NCI-H1417 (cell line): ENCODE results near the gene B3GALT4.
A peak's percentile ranks its signal among the peaks of the same experiment; 100 is the strongest.

Experiments used
- DNase-seq, 3 experiments: peaks; one replicate each; lab custom pipeline; 2025; lab: John Stamatoyannopoulos, UW

The B3GALT4 gene

DNA sequence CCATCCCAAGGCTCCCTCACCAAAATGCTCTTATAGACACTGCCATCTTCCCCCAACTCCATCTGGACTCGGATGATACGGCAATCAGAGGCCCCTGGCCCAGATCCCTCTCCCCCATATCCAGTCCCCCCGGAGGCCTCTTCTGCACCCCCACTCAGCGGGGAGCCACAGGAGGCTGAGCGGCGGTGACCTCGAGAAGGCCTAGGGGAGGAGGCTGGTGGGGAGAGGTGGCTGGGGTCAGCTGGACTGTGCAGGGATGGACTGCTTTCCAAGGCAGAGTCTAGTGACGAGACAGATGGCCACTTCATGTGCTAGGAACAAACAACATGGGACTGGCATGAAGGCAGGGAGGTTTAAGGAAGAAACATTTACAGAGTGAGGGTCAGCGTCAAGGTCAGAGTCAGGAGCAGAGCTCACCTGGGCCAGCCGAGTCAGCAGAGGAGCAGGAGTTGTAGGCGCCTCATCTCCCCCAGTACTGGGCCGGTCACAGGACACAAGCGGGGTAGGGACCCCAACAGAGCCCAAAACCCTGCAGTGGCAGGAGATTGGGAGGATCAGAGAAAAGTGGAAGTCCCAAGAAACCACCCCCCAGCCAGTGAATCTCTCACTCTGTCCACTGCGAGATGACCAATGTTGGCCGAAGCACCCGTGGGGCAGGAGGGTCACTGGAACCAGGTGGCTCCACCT, 16.2 kb downstream of the B3GALT4 start:
- no peak for DNase-seq

DNA sequence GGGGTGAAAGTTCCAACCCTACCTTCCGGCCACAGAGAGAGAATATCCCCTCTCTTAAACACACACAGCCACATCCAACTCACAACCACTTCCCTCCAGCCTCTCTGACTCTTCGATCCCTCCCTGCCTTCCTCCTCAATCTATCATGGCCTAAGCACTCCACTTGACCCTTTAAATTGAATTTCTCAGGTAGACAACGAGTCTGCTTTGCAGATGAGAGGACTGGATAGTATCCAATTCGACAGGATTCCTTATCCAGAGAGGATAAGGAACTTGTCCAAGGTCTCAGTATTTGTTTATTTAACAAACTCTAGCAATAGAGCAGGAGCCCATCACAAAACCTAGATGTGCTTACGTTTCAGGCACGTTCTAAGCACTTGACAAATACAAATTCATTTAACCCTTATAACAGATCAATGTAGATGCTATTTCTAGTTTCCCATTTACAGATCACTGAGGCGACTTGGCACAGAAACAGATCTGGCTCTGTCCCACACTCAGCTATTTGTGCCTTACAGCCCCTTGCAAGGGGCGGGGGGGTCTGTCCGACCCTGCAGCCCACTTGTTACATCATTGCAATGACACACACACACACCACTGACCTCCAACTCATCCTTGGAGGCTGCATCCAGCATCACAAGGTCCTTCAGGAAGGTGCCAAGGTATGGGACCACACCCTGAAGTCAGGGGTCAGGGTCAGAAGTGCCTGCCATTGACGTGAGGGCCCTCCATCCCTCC, 17.3 kb downstream of the B3GALT4 start:
- no peak for DNase-seq

DNA sequence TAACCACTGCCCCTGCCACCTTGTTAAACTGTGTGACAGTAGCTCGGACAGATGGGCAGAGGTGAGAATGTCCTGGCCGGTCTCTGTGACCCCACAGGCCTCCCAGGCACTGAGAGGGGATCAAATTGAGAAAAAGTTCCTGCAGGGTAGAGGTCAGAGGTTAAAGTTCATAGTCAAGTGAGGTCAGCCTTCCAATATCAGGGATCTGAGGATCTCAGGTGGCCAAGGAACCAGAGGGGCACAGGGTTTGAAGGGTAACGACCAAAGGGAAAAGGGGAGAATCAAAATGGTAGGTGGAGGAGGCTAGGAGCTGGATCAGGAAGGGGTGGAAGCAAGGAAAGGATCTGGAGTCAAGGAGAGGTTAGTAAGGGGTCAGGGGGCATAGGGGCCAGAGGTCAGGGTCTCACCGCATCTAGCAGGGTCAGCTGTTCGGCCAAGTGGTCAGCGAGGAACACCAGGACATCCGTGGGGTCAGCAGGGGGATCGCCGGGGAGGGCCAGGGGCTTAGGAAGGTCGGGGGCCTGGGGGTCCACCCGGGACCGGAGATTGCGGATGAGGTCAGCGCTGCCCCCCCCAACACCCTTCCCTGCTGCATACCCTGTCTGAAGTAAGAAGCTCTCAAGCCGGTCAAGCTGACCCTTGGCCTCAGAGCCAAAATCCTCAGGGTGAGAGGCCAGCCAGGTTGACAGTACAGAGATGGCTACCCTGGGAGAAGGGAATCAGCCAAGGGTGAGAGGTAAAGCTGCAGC, 18.9 kb downstream of the B3GALT4 start:
- DNase-seq = no peak

DNA sequence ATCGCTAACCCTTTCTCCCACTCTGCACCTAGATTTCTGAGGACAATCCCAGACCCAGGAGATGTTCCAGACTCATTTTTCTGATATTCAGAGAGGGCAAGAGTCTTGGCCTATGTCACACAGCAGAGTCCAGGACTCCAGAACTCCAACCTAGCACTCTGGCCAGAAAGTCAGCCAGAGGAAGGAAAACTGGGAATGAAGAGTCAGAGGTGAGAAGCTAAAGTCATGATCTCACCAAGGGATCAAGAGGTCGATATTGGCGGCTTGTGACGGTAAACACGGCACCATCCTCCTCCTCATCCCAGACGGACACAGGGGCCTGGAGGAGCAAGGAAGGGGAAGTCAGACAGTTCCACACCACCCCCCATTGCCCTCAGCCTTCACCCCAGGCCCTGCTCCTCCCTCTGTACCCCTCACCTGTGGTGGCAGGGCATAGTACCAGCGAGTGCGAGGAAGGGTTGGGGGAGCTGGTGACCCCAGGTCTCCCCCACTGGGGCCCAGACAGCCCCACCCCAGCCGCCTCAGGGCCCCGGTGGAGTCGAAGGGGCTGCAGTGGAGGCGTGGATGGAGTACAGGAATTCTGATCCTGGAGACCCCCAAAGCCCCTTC, 20.0 kb downstream of the B3GALT4 start:
- no peak for DNase-seq

DNA sequence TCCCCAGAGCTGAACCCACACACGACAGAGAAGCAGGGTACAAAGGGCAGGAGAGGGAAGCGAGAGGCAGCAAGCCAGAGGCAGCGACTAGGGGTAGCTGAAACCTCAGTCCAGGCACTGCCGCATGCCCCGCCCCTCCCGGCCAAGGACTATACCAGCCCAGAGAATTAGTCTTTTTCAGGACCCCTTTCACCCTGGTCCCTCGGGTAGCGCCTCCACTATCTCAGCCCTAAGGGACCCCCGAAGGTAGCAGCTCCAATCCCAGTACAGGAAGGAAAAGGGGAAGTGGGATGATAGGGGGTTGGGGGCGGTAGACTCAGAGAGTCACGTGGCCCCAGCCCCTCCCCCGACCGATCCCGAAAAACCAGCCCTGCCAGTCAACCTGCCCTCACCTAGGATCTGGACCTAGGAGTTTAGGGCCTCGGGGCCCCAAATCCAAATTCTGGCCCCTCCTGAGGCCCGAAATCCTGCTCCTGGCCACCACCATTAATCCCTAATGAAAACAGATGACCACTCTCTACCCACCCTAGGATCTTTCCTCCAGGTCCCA, 20.6 kb downstream of the B3GALT4 start:
- DNase-seq = no peak

DNA sequence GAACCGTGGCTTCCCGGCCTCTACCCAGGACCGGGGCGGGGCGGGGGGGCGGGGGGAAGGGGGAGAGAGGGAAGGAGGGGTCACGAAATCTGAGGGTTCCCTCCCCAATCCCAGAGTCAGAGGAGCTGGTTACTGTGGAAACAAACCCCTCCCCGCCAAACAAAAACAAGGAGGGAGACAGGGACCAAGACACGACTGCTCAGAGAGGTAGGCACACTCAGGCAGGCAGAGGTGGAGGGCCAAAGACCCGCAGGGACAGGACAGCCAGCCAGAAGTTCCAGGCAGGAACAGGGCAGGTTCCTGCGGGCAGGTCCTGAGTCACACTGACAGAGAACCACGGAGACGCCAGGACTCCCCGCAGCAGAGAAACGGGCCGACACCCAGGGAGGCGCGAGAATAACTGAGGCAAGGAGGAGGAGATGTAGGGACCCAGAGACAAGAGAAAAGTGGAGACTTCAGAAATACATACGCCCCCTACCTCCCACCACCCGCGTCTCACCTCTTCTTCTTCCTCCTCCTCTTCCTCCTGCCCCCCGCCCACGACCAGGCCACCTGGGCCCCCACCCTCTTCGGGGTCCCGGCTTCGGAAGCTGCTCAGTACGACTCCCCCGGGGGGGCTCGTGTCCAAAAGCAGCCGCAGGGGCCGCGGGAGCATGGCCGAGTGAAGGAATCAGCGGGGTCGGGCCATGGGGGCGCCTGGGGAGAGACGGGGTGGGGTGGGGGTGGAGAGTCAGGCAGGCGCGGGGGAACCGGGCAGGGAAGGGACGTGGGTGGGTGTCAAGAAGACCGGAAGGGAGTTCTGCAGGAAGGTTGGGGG, 21.2 kb downstream of the B3GALT4 start:
- DNase-seq = peak in 2 of 3 experiments; percentile 26 to 54

DNA sequence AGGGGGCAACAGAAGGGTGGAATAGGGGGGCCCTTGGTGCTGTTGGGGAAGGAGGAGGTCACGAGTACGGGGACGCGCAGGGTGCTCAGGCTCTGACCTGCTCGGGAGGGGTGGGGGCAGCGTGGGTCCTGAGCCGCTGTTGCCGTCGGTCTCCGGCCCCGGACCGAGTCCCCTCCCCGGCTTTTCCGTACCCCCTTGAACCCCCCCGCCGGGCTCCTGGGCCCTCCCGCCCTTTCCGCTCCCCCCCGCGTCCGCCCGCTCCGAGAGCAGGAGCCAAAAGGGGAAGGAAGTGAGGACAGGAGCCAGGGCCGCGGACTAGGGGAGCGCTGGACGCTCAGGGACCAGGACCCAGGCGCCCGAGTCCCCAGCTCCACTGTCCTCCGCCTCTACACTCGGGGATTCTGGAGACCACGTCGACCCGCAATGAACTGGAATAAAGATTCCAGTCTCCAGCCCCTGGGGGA, 21.9 kb downstream of the B3GALT4 start, which contains the start of gene RGL2:
Gene RGL2 (minus strand): TSS at position 170 of the 464 bp plus-strand sequence. CDS start 332 bp downstream, outside the sequence.
- DNase-seq = peak in 2 of 3 experiments; percentile 82 to 83

DNA sequence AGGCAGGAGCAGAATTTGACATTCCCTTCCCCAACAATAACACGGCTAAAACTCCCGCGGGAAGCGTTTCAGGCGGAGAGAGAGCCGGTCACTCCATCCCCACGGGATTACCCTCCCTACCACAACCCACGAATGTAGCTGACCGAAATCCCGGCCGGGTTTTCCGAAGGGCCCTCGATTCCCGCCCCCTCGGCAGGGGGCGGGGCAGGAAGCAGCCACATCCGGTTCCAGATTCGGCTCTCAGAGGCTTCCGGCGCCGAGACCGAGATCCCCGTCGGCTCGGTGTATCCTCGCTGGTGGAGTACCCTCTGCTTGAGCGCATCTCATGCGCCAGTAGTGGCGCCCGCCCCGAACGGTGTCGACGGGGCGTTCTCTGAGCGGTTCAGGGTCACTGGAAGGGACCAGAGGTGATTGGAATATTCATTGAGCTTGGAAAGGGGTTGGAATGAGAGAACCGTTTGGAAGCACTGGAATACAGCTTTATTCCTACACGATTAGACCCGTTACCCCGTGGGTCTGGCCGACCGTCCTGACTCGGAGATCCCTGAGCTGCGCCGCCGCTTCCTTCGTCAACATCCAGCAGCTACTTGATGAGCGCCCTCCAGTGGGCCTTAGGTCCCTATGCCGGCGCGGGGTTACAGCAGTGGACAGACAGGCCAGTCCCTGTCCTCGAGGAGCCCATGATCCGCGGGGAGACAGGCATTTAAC, 22.5 kb downstream of the B3GALT4 start:
- DNase-seq = peak; percentile 92 to 93 (median 93)

DNA sequence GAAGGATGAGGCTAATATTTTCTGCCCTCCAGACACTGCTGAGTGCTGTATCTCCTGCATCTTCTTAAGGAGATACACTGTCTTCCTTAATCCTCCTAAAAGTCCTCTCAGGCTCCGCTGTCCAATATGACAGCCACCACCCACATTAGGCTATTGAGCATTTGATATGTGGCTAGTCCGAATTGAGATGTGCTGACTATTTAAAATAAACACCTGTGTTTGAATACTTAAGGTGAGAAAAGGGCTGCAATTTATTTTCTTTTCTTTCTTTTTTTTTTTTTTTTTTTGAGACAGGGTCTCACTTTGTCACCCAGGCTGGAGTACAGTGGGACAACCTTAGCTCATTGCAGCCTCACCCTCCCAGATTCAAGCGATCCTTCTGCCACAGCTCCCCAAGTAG, 25.0 kb downstream of the B3GALT4 start:
- DNase-seq = no peak

DNA sequence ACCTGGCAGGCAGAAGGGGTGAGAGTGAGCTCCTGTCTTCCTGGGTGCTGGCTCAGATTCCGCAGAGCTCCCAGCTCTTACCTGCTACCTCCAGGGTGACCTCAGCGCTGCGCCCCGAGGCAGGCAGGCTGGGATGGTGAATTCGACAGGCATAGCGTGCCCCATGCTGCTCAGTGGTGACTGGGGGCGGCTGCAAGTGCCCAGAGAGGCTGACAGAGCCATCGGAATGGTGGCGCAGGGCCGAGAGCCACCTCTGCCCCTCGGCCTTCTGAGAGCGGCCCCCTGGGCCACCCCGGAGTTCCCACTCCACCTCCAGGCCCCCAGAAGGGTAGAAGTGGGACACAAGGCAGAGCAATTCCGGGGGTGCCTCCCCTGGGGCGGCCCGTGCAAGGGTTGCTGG, 27.3 kb downstream of the B3GALT4 start:
- DNase-seq = no peak

DNA sequence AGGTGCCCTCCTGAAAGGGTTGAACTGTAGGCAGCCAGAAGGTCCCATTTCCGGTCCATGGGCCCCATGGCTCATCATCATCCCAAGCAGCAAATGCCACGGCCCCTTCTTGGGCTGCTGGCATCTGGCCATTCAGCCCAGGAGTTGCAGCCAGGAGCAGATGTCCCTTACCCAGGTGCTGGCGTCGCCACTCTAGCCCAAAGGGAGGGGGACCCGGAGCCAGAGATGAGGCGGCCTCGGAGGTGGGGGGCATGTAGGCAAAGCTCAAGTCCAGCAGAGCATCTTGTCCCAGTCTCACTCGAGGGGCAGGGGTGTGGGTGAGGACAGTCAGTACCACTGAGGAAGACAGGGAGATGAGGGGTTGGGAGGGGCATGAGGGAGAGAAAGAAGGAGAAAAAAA, 28.1 kb downstream of the B3GALT4 start:
- DNase-seq = no peak

DNA sequence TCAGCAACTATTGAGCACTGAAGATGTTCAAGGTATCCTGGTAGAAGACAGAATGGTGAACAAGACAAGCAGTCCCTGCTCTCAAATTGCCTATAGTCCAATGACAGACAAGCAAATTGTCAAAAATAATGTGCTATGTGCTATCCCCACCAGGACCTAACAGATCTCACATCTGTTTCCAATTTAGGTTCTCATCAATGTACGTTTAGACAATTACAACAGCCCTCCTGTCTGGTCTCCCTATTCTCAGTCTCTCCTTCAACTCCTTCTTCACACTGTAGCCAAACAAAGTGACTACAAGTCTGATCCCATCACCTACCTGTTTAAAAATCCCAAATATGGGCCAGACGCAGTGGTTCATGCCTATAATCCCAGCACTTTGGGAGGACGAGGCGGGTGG, 29.4 kb downstream of the B3GALT4 start:
- no peak for DNase-seq

DNA sequence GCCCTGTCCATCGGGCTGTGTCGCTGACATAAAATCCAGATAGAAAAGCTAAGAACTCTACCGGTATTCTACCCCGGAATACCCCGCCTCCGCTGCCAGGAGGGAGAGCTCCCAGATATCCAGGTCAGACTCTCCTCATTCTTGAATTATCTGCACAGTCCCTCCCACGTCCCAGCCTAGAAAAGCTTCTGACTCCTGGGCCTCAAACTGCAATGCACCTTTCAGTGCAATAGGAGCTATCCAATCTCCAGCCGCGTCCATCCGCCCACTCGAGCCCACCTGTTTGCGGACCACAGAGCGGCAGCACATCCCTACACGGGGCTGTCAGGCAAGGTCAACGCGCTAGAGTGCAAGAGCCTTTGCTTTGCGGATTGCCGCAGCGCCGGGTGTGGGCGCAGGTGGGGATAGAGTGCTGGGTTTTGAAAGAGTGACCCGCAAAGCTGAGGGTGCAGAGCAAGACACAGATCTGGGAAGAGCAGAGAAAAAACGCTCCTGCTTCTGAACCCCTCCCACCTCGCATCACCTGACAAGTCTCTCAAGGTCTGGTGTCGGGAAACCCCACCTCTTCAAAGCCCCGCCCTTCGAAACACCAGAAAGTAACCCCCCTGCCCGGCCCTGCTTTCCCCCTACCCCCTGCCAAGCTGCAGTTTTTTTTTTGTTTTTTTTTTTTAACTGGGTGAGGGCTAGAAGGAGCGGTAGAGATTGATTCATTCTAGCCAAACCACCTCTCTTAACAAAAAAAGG, 35.6 kb downstream of the B3GALT4 start:
- peak; percentile 78 to 92 (median 88) for DNase-seq

DNA sequence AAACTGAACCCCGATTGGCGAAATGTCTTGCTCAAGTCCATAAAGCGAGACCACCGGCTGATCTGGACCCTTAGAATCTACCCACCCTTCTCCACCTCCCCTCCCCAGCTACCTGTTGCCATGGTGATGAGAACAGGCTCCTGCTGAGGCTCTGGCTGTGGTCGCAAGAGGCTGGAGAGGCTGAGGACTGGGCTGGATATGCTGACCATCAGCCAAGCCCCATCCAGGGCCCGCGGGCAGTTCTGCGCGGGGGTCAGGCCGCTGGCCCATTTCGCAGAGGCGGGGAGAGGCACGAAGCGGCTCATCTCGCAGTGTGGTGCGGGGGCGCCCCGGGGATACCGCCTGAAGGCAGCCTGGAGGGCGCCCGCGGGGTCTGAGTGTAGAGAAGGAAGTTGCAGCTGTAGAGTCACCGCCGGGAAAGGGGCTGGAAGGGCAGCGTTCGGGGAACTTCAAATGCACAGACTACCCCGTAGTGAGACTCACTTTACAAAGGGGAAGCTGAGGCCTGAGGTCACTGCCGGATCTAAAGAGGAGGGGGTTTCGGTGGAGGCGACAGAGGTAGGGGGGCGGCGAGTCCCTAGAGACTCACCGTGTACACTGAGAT, 36.3 kb downstream of the B3GALT4 start:
- DNase-seq = peak in 2 of 3 experiments; percentile 72 to 90

DNA sequence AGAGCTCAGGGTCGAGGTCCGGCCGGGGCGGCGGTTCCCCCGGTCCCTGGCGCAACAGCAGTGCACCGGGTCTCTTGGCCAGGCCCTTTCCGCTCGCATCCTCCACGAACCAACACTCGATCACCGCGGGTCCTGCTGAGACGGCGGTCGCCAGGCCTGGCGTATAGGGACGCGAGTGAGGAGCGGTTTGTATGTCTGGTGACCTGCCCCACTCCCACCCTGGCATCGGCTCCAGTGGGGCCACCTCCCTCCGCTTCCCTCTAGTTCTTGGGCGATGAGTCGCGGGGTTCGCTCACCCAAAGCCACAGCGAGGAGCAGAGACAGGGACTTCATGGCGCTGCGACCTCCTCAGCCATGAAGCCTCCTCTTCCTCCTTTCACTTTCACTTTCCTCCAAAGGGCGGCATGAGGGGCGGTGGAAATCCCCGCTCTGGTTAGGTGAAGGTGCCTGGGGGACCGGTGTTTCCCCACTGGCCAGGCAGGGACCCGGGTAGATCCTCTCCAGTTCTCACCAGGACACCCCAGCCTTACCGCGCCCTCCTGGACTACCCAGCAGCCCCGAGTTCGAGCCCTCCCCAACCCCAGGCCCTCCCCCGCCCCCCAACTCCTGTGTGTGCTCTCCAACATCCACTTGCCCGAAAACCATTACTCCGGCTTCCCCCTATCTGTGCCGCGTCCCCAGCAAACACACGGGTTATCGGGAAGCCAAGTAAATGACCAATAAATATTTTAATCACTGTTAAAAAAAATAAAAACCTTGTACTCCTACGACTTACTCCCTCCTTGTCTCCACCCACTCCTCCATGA, 37.0 kb downstream of the B3GALT4 start, which contains the start of gene TAPBP:
Gene TAPBP (minus strand): TSS at position 370 of the 806 bp plus-strand sequence. CDS start 37 bp downstream, at position 333.
- peak; percentile 39 to 78 (median 77) for DNase-seq

DNA sequence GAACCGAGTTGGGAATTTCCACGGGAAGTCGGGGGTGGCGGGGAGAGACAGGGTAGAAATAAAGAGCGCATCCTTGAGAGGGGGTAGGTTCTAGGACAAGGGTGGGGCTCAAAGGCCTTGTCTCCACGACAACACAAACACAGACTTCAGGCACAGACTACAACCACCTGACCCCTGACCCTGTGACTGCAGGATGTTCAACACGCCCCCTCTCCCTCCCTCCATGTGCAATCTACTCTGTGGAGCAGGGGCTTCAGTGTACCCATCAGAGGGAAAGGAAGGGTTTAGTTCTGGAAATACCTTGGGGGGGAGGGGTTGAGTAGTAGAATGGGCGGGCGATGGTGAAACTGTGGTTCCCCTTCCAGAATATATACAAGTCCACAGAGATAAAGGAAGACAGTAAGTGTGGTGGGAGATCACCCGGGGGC, 37.6 kb downstream of the B3GALT4 start:
- peak; percentile 31 to 64 (median 41) for DNase-seq

DNA sequence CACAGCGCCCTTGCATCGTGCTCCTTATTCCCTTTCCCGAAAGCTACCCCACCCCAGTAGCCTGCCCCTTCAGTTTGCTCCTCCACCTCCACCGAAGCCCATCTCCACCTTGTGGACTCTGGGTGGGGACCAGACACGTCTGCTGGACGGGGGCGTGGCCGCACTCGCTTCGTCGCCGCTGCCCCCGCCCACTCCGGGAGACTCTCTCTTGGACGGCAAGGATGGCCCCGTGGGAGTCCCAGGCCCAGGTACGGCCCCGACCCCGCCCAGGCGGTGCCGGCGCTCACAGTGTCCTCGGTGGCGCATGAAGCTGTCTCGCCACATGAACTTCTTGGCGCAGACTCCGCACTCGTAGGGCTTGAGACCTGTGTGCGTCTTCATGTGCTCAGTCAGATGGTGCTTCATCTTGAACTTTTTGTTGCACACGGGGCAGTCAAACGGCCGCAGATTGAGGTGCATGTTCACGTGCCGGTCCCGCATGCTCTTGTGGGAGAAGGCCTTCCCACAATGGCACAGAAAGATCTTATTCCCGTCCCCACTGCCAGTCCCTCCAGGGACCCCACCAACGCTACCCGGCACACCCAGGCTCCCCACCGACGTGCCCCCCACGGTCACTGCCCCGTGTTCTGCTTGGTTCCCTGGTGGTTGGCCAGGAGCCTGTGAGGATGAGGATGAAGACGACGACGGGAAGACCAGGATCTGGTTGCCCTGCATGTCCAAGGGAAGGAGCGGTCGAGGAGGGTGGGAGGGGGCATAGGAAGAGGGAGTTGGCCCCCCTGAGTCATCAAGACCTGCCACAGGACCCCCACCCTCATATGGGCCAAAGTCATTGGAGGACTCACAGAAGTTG, 38.2 kb downstream of the B3GALT4 start:
- DNase-seq = peak in 1 of 3 experiments; percentile 77
